Keratinocyte (primary cell): ENCODE measurements around the gene ZNF496.

Experiments used
- CTCF ChIP-seq, 3 experiments: IDR thresholded peaks in 1 of 3; conservative IDR thresholded peaks in 1 of 3; optimal IDR thresholded peaks in 1 of 3; 2 replicates in 2 of 3; 3 replicates in 1 of 3; pipeline versions ENCODE3 to v1.5.1; 2011; ENCODE audit warnings: low read length in 3 of 3, mild to moderate bottlenecking in 3 of 3, moderate library complexity in 2 of 3, control low read depth in 1 of 3, inconsistent platforms in 1 of 3; ENCODE audit not compliant: insufficient read depth in 2 of 3; ENCODE audit errors: extremely low read depth in 1 of 3
- EZH2 ChIP-seq: IDR thresholded peaks from one replicate; pipeline ENCODE4 v1.6.1; 2012; ENCODE audit warnings: inconsistent platforms, mild to moderate bottlenecking, low read length, moderate library complexity

DNA sequence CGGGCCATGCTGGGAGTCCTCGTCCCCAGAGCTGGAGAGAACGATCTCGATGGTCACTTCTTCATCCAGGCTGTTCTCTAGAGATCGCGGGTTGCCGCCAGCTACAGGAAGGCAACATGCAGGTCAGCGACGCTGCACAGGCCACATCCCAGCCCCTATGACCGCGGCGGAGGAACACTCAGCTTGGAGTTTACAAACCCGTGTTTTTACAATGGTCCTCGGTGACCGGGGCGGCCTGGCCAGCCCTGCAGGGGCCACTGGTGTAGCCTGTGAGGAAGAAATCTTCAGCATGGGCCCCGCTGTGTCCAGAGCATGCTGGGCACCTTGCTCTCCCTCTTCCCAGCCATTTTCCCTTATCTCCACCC, 30.5 kb downstream of the ZNF496 start:
- no peak for TF ChIP-seq EZH2
- no peak for TF ChIP-seq CTCF (optimal IDR thresholded peaks at IDR 0.05 in 1 of 3, IDR thresholded peaks at IDR 0.05 in 1 of 3, conservative IDR thresholded peaks at IDR 0.05 in 1 of 3; ENCODE audit: extremely low read depth in 1 of 3, insufficient read depth in 2 of 3, low read length in 3 of 3)
